Gastroesophageal sphincter (tissue), 3 donors: ENCODE measurements around the gene PLEKHA7.

Experiments used
- EP300 ChIP-seq: sonication (generic); formaldehyde crosslinking; IDR thresholded peaks from one replicate; pipeline ENCODE4 v1.6.1; 2017; ENCODE audit warnings: antibody characterized with exemption, mild to moderate bottlenecking
- POLR2A ChIP-seq, 2 donors: fragments of 450-650 bp; IDR thresholded peaks; one replicate each; pipeline ENCODE4 v1.6.1; 2017; ENCODE audit warnings: antibody characterized with exemption in 2 of 2, mild to moderate bottlenecking in 2 of 2, moderate library complexity in 1 of 2
- TF ChIP-seq, protein P1 (sequence below), 4 experiments: fragments of 200-600 bp in 2 of 4; fragments of 450-650 bp in 2 of 4; sonication (generic) in 1 of 4; IDR thresholded peaks; one replicate each; pipeline ENCODE4 v1.5.1; 2017 to 2019; ENCODE audit warnings: antibody characterized with exemption in 4 of 4, mild to moderate bottlenecking in 2 of 4, moderate library complexity in 2 of 4

DNA sequence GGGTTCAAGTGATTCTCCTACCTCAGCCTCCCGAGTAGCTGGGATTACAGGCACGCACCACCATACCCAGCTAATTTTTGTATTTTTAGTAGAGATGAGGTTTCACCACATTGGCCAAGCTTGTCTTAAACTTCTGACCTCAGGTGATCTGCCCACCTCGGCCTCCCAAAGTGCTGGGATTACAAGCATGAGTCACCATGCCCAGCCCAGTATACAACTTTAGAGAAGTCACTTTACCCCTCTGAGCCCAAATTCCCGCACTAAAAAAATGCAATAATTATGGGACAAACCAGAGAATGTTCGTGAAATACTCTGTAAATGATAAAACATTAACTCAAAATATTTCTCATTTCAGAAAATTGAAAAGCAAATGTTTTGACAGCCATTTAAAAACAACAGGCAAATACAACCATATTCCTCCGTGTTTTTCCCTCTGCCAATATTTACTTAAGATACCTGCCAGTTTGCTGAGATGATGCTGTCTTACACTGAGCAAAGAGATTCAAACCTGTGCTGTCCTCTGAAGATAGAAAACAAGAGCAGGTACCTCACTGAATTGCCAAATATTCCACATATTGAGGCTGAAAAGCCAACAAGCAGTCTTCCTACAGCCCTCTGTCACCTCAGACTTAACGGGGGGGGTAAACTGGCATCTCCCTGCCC, 9.6 kb downstream of the PLEKHA7 start:
- TF ChIP-seq EP300 (no peak), POLR2A (IDR thresholded peaks at IDR 0.05) (no peak)
- TF ChIP-seq, protein P1, sequence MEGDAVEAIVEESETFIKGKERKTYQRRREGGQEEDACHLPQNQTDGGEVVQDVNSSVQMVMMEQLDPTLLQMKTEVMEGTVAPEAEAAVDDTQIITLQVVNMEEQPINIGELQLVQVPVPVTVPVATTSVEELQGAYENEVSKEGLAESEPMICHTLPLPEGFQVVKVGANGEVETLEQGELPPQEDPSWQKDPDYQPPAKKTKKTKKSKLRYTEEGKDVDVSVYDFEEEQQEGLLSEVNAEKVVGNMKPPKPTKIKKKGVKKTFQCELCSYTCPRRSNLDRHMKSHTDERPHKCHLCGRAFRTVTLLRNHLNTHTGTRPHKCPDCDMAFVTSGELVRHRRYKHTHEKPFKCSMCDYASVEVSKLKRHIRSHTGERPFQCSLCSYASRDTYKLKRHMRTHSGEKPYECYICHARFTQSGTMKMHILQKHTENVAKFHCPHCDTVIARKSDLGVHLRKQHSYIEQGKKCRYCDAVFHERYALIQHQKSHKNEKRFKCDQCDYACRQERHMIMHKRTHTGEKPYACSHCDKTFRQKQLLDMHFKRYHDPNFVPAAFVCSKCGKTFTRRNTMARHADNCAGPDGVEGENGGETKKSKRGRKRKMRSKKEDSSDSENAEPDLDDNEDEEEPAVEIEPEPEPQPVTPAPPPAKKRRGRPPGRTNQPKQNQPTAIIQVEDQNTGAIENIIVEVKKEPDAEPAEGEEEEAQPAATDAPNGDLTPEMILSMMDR (IDR thresholded peaks at IDR 0.05): no peak
